GM12892 (cell line): ENCODE results near the gene SOS2.

ENCODE experiments used
- POLR2A ChIP-seq: IDR thresholded peaks from 2 replicates; pipeline ENCODE4 v1.6.1; 2011; ENCODE audit warnings: low read depth, low read length, control low read depth
- POLR2AphosphoS5 ChIP-seq: IDR thresholded peaks from 2 replicates; pipeline ENCODE4 v1.6.1; 2011; ENCODE audit warnings: low read depth, low read length, control low read depth

GRCh38 chr14:50094056-50094755, 137.2 kb downstream of the SOS2 start:
- TF ChIP-seq POLR2A (no peak), POLR2AphosphoS5 (no peak)
